AG10803 (cell line): Measurements from ENCODE around the gene EEF1AKMT2.

Source experiments
- DNase-seq: peaks from one replicate; pipeline ENCODE4 v3.0.0; 2010; ENCODE audit warnings: low read depth
- H3K4me3 ChIP-seq: 2 replicates; pipeline ENCODE4 v1.5.1; 2011; ENCODE audit warnings: mild to moderate bottlenecking, low read length, control low read depth
- CTCF ChIP-seq: conservative IDR thresholded peaks from 2 replicates; pipeline ENCODE4 v1.5.1; 2011; ENCODE audit warnings: mild to moderate bottlenecking, low read length, control low read depth, inconsistent platforms

The EEF1AKMT2 gene

DNA sequence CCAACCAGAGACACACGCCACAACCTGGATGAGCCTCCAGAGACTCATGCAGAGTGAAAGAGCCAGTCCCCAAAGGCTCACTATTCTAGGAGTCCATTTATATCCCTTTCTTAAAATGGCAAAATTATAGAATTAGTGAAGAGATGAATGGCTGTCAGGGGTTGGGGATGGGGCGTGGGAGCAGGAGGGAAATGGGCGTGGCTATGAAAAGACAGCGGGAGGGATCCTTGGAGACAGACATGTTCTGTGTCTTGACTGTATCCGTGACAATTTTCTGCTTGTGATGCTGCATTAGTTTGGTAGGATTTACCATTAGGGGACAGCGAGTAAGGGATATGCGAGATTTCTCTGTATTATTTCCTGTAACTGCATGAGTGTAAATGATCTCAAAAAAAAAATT is 80.5 kb downstream of the EEF1AKMT2 start:
- DNase-seq = no peak
- no peak overlapping the region for H3K4me3 ChIP-seq
- TF ChIP-seq CTCF = no peak

DNA sequence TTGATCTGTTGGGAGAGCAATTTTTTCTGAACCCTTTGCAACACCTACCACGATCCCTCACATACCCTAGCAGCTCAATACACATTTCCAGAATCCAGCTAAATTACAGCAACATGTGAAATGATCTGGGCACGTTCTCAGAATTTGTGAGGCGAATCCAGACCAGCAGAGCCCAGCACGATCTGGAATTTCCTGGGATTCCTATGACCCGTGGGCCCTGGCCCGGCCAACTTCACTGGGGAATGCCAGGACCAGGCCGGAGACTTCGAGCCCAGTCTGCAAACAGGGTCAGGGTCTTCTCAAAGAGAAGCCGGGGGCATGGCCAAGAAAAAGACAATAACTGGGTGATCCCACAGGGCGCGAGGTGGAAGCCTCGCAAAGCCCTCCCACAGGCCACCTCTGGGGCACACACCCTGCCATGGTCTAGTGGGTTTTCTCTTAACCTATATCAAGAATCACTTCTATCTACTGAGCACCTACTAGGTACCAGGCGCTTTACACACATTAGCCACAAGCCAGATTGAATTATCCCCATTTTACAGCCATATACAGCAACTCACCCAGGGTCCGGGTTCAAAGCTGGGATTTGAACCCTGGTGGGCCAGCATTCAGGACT is 81.3 kb downstream of the EEF1AKMT2 start:
- no peak overlapping the region for H3K4me3 ChIP-seq
- DNase-seq = peak; percentile 25
- no peak for TF ChIP-seq CTCF

- no peak overlapping the region for H3K4me3 ChIP-seq
- TF ChIP-seq CTCF = no peak
- no peak for DNase-seq
These were observed 81.8 kb downstream of the EEF1AKMT2 start for GRCh38 chr10:124709861-124710260.

DNA sequence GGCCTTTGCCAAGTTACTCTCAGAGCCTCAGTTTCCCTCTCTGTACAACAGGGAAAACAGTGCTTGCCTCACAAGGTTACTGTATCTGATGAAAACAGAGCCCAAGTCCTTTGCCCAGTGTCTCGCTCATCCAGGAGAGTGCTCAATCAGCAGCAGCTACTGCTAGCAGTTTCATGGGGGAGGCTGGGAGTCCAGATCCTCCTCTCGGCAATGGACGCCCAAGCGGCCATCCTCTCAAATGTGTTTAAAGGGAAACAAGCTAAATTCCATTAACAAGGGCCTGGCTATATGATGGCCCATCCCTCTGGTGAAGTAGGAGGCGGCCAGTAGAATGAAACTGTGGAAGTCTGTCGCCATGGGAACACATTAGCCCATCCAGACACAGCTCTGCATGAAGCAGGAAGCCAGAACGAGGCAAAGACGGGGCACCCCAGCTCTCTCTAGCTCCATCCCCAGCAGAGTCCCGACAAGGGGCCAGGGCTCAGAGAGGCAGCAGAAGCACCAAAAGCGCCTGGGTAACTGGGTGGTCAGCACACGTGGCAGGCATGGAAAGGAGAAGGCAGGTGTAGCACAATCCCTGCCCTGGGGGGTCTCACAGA is 82.7 kb downstream of the EEF1AKMT2 start:
- DNase-seq = no peak
- no peak for TF ChIP-seq CTCF
- no peak overlapping the region for H3K4me3 ChIP-seq

GRCh38 chr10:124708246-124708779 is 83.4 kb downstream of the EEF1AKMT2 start:
- TF ChIP-seq CTCF = no peak
- DNase-seq = no peak
- no peak overlapping the region for H3K4me3 ChIP-seq
